Right lobe of liver (tissue), 4 donors: Measurements from ENCODE around the gene RASA2.

ENCODE experiments used
- CTCF ChIP-seq, 4 donors: fragments of 200-600 bp in 3 of 4; fragments of 450-650 bp in 1 of 4; IDR thresholded peaks; one replicate each; pipeline versions ENCODE4 v1.5.1 to v1.8.0; 2016 to 2022; ENCODE audit warnings: antibody characterized with exemption in 4 of 4, mild to moderate bottlenecking in 2 of 4
- POLR2A ChIP-seq: fragments of 450-650 bp; IDR thresholded peaks from one replicate; pipeline ENCODE4 v1.6.1; 2017; ENCODE audit warnings: antibody characterized with exemption, mild to moderate bottlenecking
- donor health status: DM: no; HTN: no; CAD: no.
- donor health status: DM: no; HTN: no; CAD: no.
- donor health status: DM: no; HTN: yes; CAD: no.

DNA sequence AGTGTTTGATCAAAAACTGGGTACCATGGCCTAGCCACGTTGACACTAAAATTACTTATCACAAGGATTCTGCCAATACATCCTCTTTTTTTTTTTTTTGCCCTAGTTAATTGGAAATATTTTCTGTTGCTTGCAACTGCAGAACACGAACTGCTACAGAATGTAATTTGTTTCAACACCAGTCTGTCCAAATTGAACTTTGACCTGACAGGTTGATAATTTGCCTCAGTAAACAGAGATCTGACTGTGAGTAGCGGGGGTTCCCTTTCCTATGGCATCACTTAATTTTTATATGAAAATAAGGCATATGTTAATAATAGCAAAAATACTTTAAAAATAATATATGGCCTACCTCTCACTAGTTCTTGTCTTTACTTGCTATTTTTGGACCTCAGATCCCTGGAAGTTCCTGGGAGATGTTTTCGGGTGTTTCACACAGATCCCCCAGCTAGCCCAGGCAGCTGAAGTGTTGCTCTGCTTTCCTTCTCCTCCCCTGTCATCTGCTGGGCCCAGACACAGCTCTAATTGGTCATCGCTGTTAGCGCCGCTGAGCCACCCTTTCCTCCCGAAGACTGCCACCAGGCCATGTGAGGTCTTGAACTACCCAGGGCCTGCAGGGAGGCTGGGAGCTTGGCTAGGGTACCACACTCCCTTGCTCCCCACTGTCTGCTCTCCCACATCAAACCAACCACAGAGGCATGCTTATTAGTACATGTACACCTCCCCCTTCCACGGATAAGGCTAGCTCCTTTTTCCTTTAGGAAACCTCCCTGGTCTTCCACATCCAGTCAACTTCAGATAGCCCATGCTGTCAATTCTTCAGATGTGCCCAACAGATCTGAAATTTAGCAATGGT is 161.5 kb downstream of the RASA2 start:
- TF ChIP-seq POLR2A: no peak
- TF ChIP-seq CTCF (IDR thresholded peaks at IDR 0.05): no peak
